HCT116 (cell line): ENCODE data around the gene TAF3. TPM values are rescaled to one million over a fixed set of nuclear protein-coding genes. Genes with fewer than 3 reads are reported as not detected.

Experiments used
- ATAC-seq: fragments of 200-7000 bp; cut with Tn5 transposase; 2 replicates; pipeline ENCODE4 v1.9.1; 2020; ENCODE audit warnings: mild to moderate bottlenecking, moderate library complexity
- BruUV-seq: library from RNA; stranded (reverse); fragments of 400-500 nt; replicated peaks from 2 replicates; lab custom pipeline; 2021; lab: Mats Ljungman, UMichigan
- CTCF ChIA-PET: fragments of 300-600 bp; sonication (Branson Sonifier 250); formaldehyde crosslinking; loops from one replicate; lab custom pipeline; 2021; ENCODE audit warnings: antibody characterized with exemption; lab: Charles Lee
- POLR2A ChIA-PET: fragments of 300-600, 350-600 bp; sonication (Branson Sonifier 250); formaldehyde crosslinking; loops from one replicate; lab custom pipeline; 2021; ENCODE audit warnings: antibody characterized with exemption; lab: Charles Lee
- RAD21 ChIA-PET, 2 experiments: fragments of 300-600 bp; sonication (Branson Sonifier 250); formaldehyde crosslinking; loops; one replicate each; lab custom pipeline; 2023; ENCODE audit warnings: low total read pairs in 2 of 2; ENCODE audit not compliant: uncharacterized antibody in 2 of 2, unreplicated experiment in 2 of 2, low non-redundant PET in 1 of 2; lab: Charles Lee
- DNase-seq: peaks from one replicate; pipeline ENCODE4 v3.0.0-alpha.2; 2010; ENCODE audit warnings: low read depth, low spot score
- H2AFZ ChIP-seq: fragments of 200-600 bp; shearing (Covaris generic), sonication (generic); 2 replicates; pipeline ENCODE4 v1.6.1; 2017; ENCODE audit warnings: low read depth, mixed run types, mixed read lengths, antibody characterized with exemption, low read length; ENCODE audit not compliant: poor library complexity, severe bottlenecking
- H3K27ac ChIP-seq: 2 replicates; pipeline ENCODE4 v1.5.1; 2012; ENCODE audit warnings: low read depth, low read length
- H3K27me3 ChIP-seq: fragments of 200-600 bp; sonication (generic); 2 replicates; pipeline ENCODE4 v1.6.1; 2016; ENCODE audit warnings: mixed run types, low read length, mixed read lengths; ENCODE audit not compliant: insufficient read depth
- H3K36me3 ChIP-seq, 2 experiments: fragments of 200-500 bp in 1 of 2; fragments of 200-600 bp in 1 of 2; sonication (Bioruptor generic) in 1 of 2; sonication (generic) in 1 of 2; 2 replicates each; pipeline versions ENCODE4 v1.5.1 to v1.6.1; 2014 to 2016; ENCODE audit warnings: low read length in 2 of 2, inconsistent platforms in 1 of 2, mixed read lengths in 1 of 2, mixed run types in 1 of 2; ENCODE audit not compliant: insufficient read depth in 2 of 2, control insufficient read depth in 1 of 2
- H3K4me1 ChIP-seq, 2 experiments: fragments of 200-600 bp in 1 of 2; sonication (generic) in 1 of 2; 2 replicates each; pipeline versions ENCODE4 v1.5.1 to v1.6.1; 2012 to 2017; ENCODE audit warnings: low read length in 2 of 2, inconsistent platforms in 1 of 2, mild to moderate bottlenecking in 1 of 2, mixed read lengths in 1 of 2, mixed run types in 1 of 2, moderate library complexity in 1 of 2; ENCODE audit not compliant: insufficient read depth in 2 of 2, control insufficient read depth in 1 of 2
- H3K4me2 ChIP-seq: fragments of 200-600 bp; sonication (generic); 2 replicates; pipeline ENCODE4 v1.6.1; 2017; ENCODE audit warnings: mixed run types, low read length, mixed read lengths
- H3K4me3 ChIP-seq, 2 experiments: fragments of 200-600 bp in 1 of 2; sonication (generic) in 1 of 2; replicated peaks in 1 of 2; 2 replicates each; pipeline ENCODE4 v1.5.1; 2011 to 2016; ENCODE audit warnings: low read length in 2 of 2, control low read depth in 1 of 2, low read depth in 1 of 2, mild to moderate bottlenecking in 1 of 2, mixed read lengths in 1 of 2, mixed run types in 1 of 2
- H3K79me2 ChIP-seq: fragments of 200-600 bp; sonication (generic); 2 replicates; pipeline ENCODE4 v1.6.1; 2017; ENCODE audit warnings: mild to moderate bottlenecking, mixed run types, low read length, moderate library complexity, mixed read lengths; ENCODE audit not compliant: insufficient read depth
- H3K9ac ChIP-seq: fragments of 200-600 bp; sonication (generic); 2 replicates; pipeline ENCODE4 v1.6.1; 2016; ENCODE audit warnings: low read length, mixed read lengths
- H3K9me2 ChIP-seq: fragments of 200-600 bp; sonication (generic), shearing (Covaris generic); 2 replicates; pipeline ENCODE4 v1.6.1; 2017; ENCODE audit warnings: mixed run types, mild to moderate bottlenecking, moderate library complexity; ENCODE audit not compliant: insufficient read depth
- H3K9me3 ChIP-seq, 2 experiments: fragments of 200-500 bp in 1 of 2; fragments of 200-600 bp in 1 of 2; sonication (Bioruptor generic) in 1 of 2; sonication (generic) in 1 of 2; 2 replicates each; pipeline ENCODE4 v1.6.1; 2014 to 2017; ENCODE audit warnings: low read length in 2 of 2, mixed read lengths in 2 of 2, inconsistent platforms in 1 of 2, low read depth in 1 of 2, mild to moderate bottlenecking in 1 of 2, mixed run types in 1 of 2, moderate library complexity in 1 of 2; ENCODE audit not compliant: control insufficient read depth in 1 of 2, insufficient read depth in 1 of 2
- H4K20me1 ChIP-seq: fragments of 200-600 bp; sonication (generic), shearing (Covaris generic); 2 replicates; pipeline ENCODE4 v1.6.1; 2017; ENCODE audit warnings: mixed run types, mild to moderate bottlenecking, moderate library complexity; ENCODE audit not compliant: insufficient read depth
- EGR1 ChIP-seq: IDR thresholded peaks from 2 replicates; pipeline ENCODE4 v1.6.1; 2012; ENCODE audit warnings: low read depth
- EZH2 ChIP-seq: fragments of 200-600 bp; sonication (generic); IDR thresholded peaks from 2 replicates; pipeline ENCODE4 v1.6.1; 2017; ENCODE audit warnings: antibody characterized with exemption, mixed run types
- TCF7L2 ChIP-seq: IDR thresholded peaks from 2 replicates; pipeline ENCODE4 v1.7.0; 2011; ENCODE audit warnings: borderline replicate concordance, inconsistent platforms; ENCODE audit not compliant: insufficient read depth, insufficient read length; ENCODE audit errors: extremely low read depth
- ZFX ChIP-seq: fragments of 450-650 bp; IDR thresholded peaks from 2 replicates; pipeline ENCODE4 v1.6.1; 2017
- intact Hi-C: fragments of 100-400 bp; cut with micrococcal nuclease; formaldehyde crosslinking; loops from 2 replicates; pipeline ENCODE4 v1.10.0; 2022
- total RNA-seq: library from RNA; stranded (reverse); gene quantifications from one replicate; pipeline ENCODE4 v1.2.1, GENCODE V29; 2021; ENCODE audit not compliant: unreplicated experiment
- TF ChIP-seq, protein P1 (sequence below): IDR thresholded peaks from 2 replicates; pipeline ENCODE4 v1.6.1; 2012; ENCODE audit warnings: low read depth
- TF ChIP-seq, protein P2 (sequence below): IDR thresholded peaks from 2 replicates; pipeline ENCODE4 v1.6.1; 2012

TAF3 gene
- total RNA-seq, 1 experiment from 2014 or later, result 8.0 TPM

DNA sequence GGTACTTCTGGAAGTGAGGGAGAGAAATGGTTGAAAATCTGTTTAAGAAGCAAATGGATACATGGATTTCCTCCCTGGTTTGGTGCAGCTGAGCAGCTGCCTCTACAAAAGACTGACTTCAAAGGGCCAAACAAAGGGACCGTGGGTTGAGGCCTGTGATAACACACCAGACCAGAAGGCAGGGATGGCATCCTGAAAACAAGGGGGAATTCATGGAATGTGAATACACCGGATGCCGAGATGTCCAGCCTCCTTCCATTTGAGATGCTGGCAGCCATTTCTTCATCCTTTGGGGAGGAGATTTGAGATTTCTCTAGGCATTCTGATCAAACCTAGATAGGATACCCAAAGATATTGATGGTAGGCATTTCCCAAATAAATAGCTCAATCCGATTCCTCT is 36.9 kb downstream of the TAF3 start:
- Histone ChIP-seq H3K9me2 (0 out of 2 replicates have a peak, but pooled peaks cover 2% of the 10 kb centered on the region), H3K4me1 (no peaks in the 10 kb centered on the region), H3K4me2 (no peak overlapping the region), H2AFZ (no peak overlapping the region), H3K27me3 (no peaks in the 10 kb centered on the region), H3K4me3 (no peak overlapping the region), H3K9me3 (no peaks in the 10 kb centered on the region), H3K9ac (no peak overlapping the region), H3K79me2 (peaks cover 15% of the 10 kb centered on the region), H4K20me1 (0 out of 2 replicates have a peak, but pooled peaks cover 3% of the 10 kb centered on the region), H3K36me3 (no peaks in the 10 kb centered on the region), H3K27ac (no peak overlapping the region)
- ATAC-seq (no peak), DNase-seq (no peak)
- intact Hi-C loops, result no loop called here
- TF ChIP-seq, protein P1, sequence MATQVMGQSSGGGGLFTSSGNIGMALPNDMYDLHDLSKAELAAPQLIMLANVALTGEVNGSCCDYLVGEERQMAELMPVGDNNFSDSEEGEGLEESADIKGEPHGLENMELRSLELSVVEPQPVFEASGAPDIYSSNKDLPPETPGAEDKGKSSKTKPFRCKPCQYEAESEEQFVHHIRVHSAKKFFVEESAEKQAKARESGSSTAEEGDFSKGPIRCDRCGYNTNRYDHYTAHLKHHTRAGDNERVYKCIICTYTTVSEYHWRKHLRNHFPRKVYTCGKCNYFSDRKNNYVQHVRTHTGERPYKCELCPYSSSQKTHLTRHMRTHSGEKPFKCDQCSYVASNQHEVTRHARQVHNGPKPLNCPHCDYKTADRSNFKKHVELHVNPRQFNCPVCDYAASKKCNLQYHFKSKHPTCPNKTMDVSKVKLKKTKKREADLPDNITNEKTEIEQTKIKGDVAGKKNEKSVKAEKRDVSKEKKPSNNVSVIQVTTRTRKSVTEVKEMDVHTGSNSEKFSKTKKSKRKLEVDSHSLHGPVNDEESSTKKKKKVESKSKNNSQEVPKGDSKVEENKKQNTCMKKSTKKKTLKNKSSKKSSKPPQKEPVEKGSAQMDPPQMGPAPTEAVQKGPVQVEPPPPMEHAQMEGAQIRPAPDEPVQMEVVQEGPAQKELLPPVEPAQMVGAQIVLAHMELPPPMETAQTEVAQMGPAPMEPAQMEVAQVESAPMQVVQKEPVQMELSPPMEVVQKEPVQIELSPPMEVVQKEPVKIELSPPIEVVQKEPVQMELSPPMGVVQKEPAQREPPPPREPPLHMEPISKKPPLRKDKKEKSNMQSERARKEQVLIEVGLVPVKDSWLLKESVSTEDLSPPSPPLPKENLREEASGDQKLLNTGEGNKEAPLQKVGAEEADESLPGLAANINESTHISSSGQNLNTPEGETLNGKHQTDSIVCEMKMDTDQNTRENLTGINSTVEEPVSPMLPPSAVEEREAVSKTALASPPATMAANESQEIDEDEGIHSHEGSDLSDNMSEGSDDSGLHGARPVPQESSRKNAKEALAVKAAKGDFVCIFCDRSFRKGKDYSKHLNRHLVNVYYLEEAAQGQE, result no peak
- TF ChIP-seq TCF7L2, result no peak
- no peak for TF ChIP-seq EZH2
- TF ChIP-seq EGR1, result no peak
- TF ChIP-seq, protein P2, sequence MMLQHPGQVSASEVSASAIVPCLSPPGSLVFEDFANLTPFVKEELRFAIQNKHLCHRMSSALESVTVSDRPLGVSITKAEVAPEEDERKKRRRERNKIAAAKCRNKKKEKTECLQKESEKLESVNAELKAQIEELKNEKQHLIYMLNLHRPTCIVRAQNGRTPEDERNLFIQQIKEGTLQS, result no peak
- no peak for TF ChIP-seq ZFX
- RAD21 ChIA-PET, result no interaction called here
- BruUV-seq, result no TSS peak
- CTCF ChIA-PET, result no interaction called here
- POLR2A ChIA-PET, result no interaction called here
